Uterus (tissue), 4 donors: ENCODE measurements around the gene CD300H. TPM values are rescaled to one million over a fixed set of nuclear protein-coding genes. Genes with fewer than 3 reads are reported as not detected.
A peak's percentile ranks its signal among the peaks of the same experiment; 100 is the strongest.

Experiments
- DNase-seq, 2 donors: peaks; one replicate each; pipeline ENCODE4 v3.0.0-alpha.2; 2019 to 2020
- H3K27ac ChIP-seq, 2 donors: fragments of 200-600 bp; sonication (generic); 1 replicate in 1 of 2; 2 replicates in 1 of 2; pipeline ENCODE4 v1.5.1; 2016 to 2018
- H3K27me3 ChIP-seq, 2 donors: fragments of 200-600 bp; sonication (generic); one replicate each; pipeline ENCODE4 v1.5.1; 2018 to 2019; ENCODE audit warnings: control low read depth in 1 of 2
- H3K36me3 ChIP-seq, 2 donors: fragments of 200-600 bp; sonication (generic); one replicate each; pipeline ENCODE4 v1.5.1; 2019; ENCODE audit warnings: control low read depth in 1 of 2
- H3K4me1 ChIP-seq, 2 donors: fragments of 200-600 bp; sonication (generic); one replicate each; pipeline ENCODE4 v1.5.1; 2018 to 2019; ENCODE audit warnings: control low read depth in 1 of 2
- H3K4me3 ChIP-seq, 2 donors: fragments of 200-600 bp; sonication (generic); 1 replicate in 1 of 2; 2 replicates in 1 of 2; pipeline ENCODE4 v1.5.1; 2018 to 2019; ENCODE audit warnings: mild to moderate bottlenecking in 1 of 2
- H3K9me3 ChIP-seq, 2 donors: fragments of 200-600 bp; sonication (generic); one replicate each; pipeline ENCODE4 v1.5.1; 2019; ENCODE audit warnings: control low read depth in 1 of 2
- CTCF ChIP-seq, 4 experiments: fragments of 200-600 bp in 2 of 4; fragments of 450-650 bp in 2 of 4; sonication (generic) in 2 of 4; IDR thresholded peaks; one replicate each; pipeline ENCODE4 v1.5.1; 2016 to 2019; ENCODE audit warnings: antibody characterized with exemption in 4 of 4, mild to moderate bottlenecking in 2 of 4, moderate library complexity in 1 of 4
- POLR2A ChIP-seq, 2 donors: fragments of 450-650 bp; IDR thresholded peaks; one replicate each; pipeline ENCODE4 v1.6.1; 2016; ENCODE audit warnings: antibody characterized with exemption in 2 of 2, mild to moderate bottlenecking in 1 of 2, moderate library complexity in 1 of 2
- intact Hi-C: fragments of 100-400 bp; cut with DNase I; formaldehyde crosslinking; loops from one replicate; pipeline ENCODE4 v1.15.1; 2023; ENCODE audit warnings: low total_unique reads
- total RNA-seq, 4 donors: library from RNA; depleted of rRNA in 3 of 4; stranded (reverse); fragments of >200 nt in 3 of 4; gene quantifications; one replicate each; pipeline versions ENCODE4 v1.1.0 to v1.2.4, GENCODE V29; 2014 to 2023
- donor health status: DM: yes; HTN: yes; CAD: no.

CD300H gene
- total RNA-seq, 4 donors from 2014 or later = not detected

GRCh38 chr17:74536890-74537289 is 30.4 kb downstream of the CD300H start:
- no peaks in the 10 kb centered on the region for H3K4me1 ChIP-seq
- no peaks in the 10 kb centered on the region for H3K27me3 ChIP-seq
- no peak overlapping the region for H3K4me3 ChIP-seq
- H3K9me3 ChIP-seq = no peaks in the 10 kb centered on the region
- no peaks in the 10 kb centered on the region for H3K36me3 ChIP-seq
- intact Hi-C loops = no loop called here
- no peak overlapping the region for H3K27ac ChIP-seq
- no peak for TF ChIP-seq CTCF (IDR thresholded peaks at IDR 0.05)
- TF ChIP-seq POLR2A (IDR thresholded peaks at IDR 0.05) = no peak
- no peak for DNase-seq

GRCh38 chr17:74532115-74532514 is 35.2 kb downstream of the CD300H start:
- DNase-seq = peak in 1 of 2 donors; percentile 20
- H3K4me1 ChIP-seq = no peaks in the 10 kb centered on the region
- no peaks in the 10 kb centered on the region for H3K36me3 ChIP-seq
- TF ChIP-seq CTCF (IDR thresholded peaks at IDR 0.05) (no peak), POLR2A (IDR thresholded peaks at IDR 0.05) (no peak)
- no peak overlapping the region for H3K27ac ChIP-seq
- no peak overlapping the region for H3K4me3 ChIP-seq
- H3K9me3 ChIP-seq = no peaks in the 10 kb centered on the region
- no peaks in the 10 kb centered on the region for H3K27me3 ChIP-seq
- intact Hi-C loops = no loop called here

GRCh38 chr17:74531231-74531761 is 36.0 kb downstream of the CD300H start, which contains the start of gene CD300LB:
Gene CD300LB (minus strand): TSS chr17:74531475. CDS start chr17:74531350, 125 bp downstream.
- no peak for TF ChIP-seq POLR2A (IDR thresholded peaks at IDR 0.05)
- TF ChIP-seq CTCF (IDR thresholded peaks at IDR 0.05) = no peak
- Histone ChIP-seq H3K4me1 (no peaks in the 10 kb centered on the region), H3K27me3 (no peaks in the 10 kb centered on the region), H3K36me3 (no peaks in the 10 kb centered on the region), H3K4me3 (no peak within 1 kb of the TSS), H3K27ac (no peak within 1 kb of the TSS), H3K9me3 (no peaks in the 10 kb centered on the region)
- DNase-seq = peak in 1 of 2 donors; percentile 4
- intact Hi-C loops = no loop called here

- DNase-seq = peak in 1 of 2 donors; percentile 0
- H3K27ac ChIP-seq = no peak overlapping the region
- no peaks in the 10 kb centered on the region for H3K36me3 ChIP-seq
- no peaks in the 10 kb centered on the region for H3K4me1 ChIP-seq
- no peak for TF ChIP-seq CTCF (IDR thresholded peaks at IDR 0.05)
- H3K4me3 ChIP-seq = no peak overlapping the region
- no peaks in the 10 kb centered on the region for H3K27me3 ChIP-seq
- intact Hi-C loops = no loop called here
- H3K9me3 ChIP-seq = no peaks in the 10 kb centered on the region
These were observed 36.5 kb downstream of the CD300H start for GRCh38 chr17:74530831-74531150.

GRCh38 chr17:74529243-74529642 is 38.1 kb downstream of the CD300H start:
- no peaks in the 10 kb centered on the region for H3K4me1 ChIP-seq
- H3K27ac ChIP-seq = no peak overlapping the region
- intact Hi-C loops = no loop called here
- H3K27me3 ChIP-seq = no peaks in the 10 kb centered on the region
- DNase-seq = no peak
- no peak for TF ChIP-seq POLR2A (IDR thresholded peaks at IDR 0.05)
- no peak for TF ChIP-seq CTCF (IDR thresholded peaks at IDR 0.05)
- no peaks in the 10 kb centered on the region for H3K9me3 ChIP-seq
- H3K36me3 ChIP-seq = no peaks in the 10 kb centered on the region
- H3K4me3 ChIP-seq = no peak overlapping the region
